ENCODE measurements around the gene JAKMIP1.

DNA sequence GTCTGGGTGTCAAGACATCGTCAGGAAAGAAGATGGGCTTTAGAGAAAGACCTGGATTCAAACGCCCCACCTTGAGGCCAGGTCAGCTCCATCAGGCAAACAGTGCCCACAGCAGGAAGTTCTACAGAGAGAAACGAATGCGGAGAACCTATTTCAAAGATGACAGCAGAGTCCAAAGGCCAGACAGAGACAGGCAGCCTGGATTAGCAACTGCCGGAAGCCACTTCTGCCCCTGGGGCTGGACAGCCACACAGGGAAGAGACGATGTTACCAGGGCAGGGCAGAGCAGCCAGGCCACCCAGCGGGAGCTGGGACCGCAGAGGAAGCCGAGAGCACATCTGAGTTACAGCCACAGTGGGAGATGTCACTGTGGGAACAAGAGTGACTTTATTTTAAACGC is 183.3 kb downstream of the JAKMIP1 start:
- TF ChIP-seq YY1 (IDR thresholded peaks at IDR 0.05; ENCODE audit: insufficient read depth, insufficient read length) (no peak), SUZ12 (IDR thresholded peaks at IDR 0.05; ENCODE audit: extremely low read depth, insufficient read depth, insufficient read length) (no peak)

Data from NT2/D1 (cell line).